IMR-90 (cell line): Measurements from ENCODE around the gene SLC40A1. TPM values are rescaled to one million over a fixed set of nuclear protein-coding genes. Genes with fewer than 3 reads are reported as not detected.

Experiments
- ATAC-seq: fragments of 200-7000 bp; cut with Tn5 transposase; 2 replicates; pipeline ENCODE4 v1.9.1; 2020; ENCODE audit warnings: low read depth, mild to moderate bottlenecking, moderate library complexity
- BruUV-seq: library from RNA; stranded (reverse); fragments of 400-500 nt; replicated peaks from 2 replicates; lab custom pipeline; 2021; lab: Mats Ljungman, UMichigan
- CTCF ChIA-PET: fragments of 300-600 bp; formaldehyde crosslinking; extraction: SDS; loops from one replicate; lab custom pipeline; 2021; ENCODE audit warnings: antibody characterized with exemption; lab: Yijun Ruan, JAX
- POLR2A ChIA-PET: fragments of 300-600 bp; sonication (Branson Sonifier 250); formaldehyde crosslinking; loops from one replicate; lab custom pipeline; 2022; ENCODE audit warnings: antibody characterized with exemption; ENCODE audit not compliant: unreplicated experiment; lab: Charles Lee
- DNase-seq: peaks from one replicate; pipeline ENCODE4 v3.0.0; 2013
- H2AFZ ChIP-seq: replicated peaks from 2 replicates; pipeline ENCODE3; 2013; ENCODE audit warnings: low read length, mild to moderate bottlenecking; ENCODE audit not compliant: poor library complexity
- H2AK5ac ChIP-seq: 2 replicates; pipeline ENCODE4 v1.6.1; 2013; ENCODE audit warnings: low read depth, low read length, inconsistent platforms
- H2AK9ac ChIP-seq: replicated peaks from 2 replicates; pipeline ENCODE3; 2013; ENCODE audit warnings: mild to moderate bottlenecking, low read depth, low read length, moderate library complexity; ENCODE audit not compliant: poor library complexity
- H2BK120ac ChIP-seq: 2 replicates; pipeline ENCODE4 v1.6.1; 2013; ENCODE audit warnings: low read depth, low read length, inconsistent platforms
- H2BK15ac ChIP-seq: 3 replicates; pipeline ENCODE4 v1.6.1; 2013; ENCODE audit warnings: low read depth, low read length, inconsistent platforms
- H2BK20ac ChIP-seq: 2 replicates; pipeline ENCODE4 v1.6.1; 2013; ENCODE audit warnings: low read depth, mild to moderate bottlenecking, inconsistent platforms, low read length, moderate library complexity
- H2BK5ac ChIP-seq: 2 replicates; pipeline ENCODE4 v1.6.1; 2013; ENCODE audit warnings: mild to moderate bottlenecking, low read depth, low read length, inconsistent platforms; ENCODE audit not compliant: poor library complexity, severe bottlenecking
- H3K14ac ChIP-seq: replicated peaks from 2 replicates; pipeline ENCODE4 v1.6.1; 2013; ENCODE audit warnings: low read depth, low read length, inconsistent platforms
- H3K18ac ChIP-seq: 2 replicates; pipeline ENCODE4 v1.6.1; 2013; ENCODE audit warnings: low read depth, low read length, control low read depth
- H3K23ac ChIP-seq: 2 replicates; pipeline ENCODE4 v1.6.1; 2013; ENCODE audit warnings: low read depth, low read length, inconsistent platforms
- H3K27ac ChIP-seq: 2 replicates; pipeline ENCODE4 v1.5.1; 2013; ENCODE audit warnings: mild to moderate bottlenecking, control low read depth, low read length; ENCODE audit not compliant: insufficient read depth
- H3K27me3 ChIP-seq: 2 replicates; pipeline ENCODE4 v1.6.1; 2013; ENCODE audit warnings: low read length; ENCODE audit not compliant: control insufficient read depth, insufficient read depth
- H3K36me3 ChIP-seq: 2 replicates; pipeline ENCODE4 v1.6.1; 2013; ENCODE audit warnings: low read length, mixed read lengths; ENCODE audit not compliant: control insufficient read depth, insufficient read depth
- H3K4ac ChIP-seq: 2 replicates; pipeline ENCODE4 v1.6.1; 2013; ENCODE audit warnings: low read depth, low read length, inconsistent platforms
- H3K4me1 ChIP-seq: 2 replicates; pipeline ENCODE4 v1.6.1; 2013; ENCODE audit warnings: low read length, mixed read lengths; ENCODE audit not compliant: control insufficient read depth, insufficient read depth
- H3K4me2 ChIP-seq: 2 replicates; pipeline ENCODE4 v1.6.1; 2013; ENCODE audit warnings: low read depth, mild to moderate bottlenecking, control low read depth, low read length, moderate library complexity
- H3K4me3 ChIP-seq: 2 replicates; pipeline ENCODE4 v1.5.1; 2013; ENCODE audit warnings: low read depth, mild to moderate bottlenecking, control low read depth, low read length, moderate library complexity; ENCODE audit not compliant: insufficient read depth
- H3K56ac ChIP-seq: 2 replicates; pipeline ENCODE4 v1.6.1; 2013; ENCODE audit warnings: low read length, inconsistent platforms; ENCODE audit not compliant: insufficient read depth; ENCODE audit errors: extremely low read depth
- H3K79me1 ChIP-seq, 2 experiments: 2 replicates each; pipeline ENCODE4 v1.6.1; 2013; ENCODE audit warnings: low read length in 2 of 2, inconsistent platforms in 1 of 2, low read depth in 1 of 2
- H3K9ac ChIP-seq: 2 replicates; pipeline ENCODE4 v1.6.1; 2013; ENCODE audit warnings: low read depth, low read length, control low read depth
- H3K9me1 ChIP-seq: 2 replicates; pipeline ENCODE4 v1.6.1; 2013; ENCODE audit warnings: low read length, inconsistent platforms; ENCODE audit not compliant: insufficient read depth
- H3K9me3 ChIP-seq: 2 replicates; pipeline ENCODE4 v1.6.1; 2013; ENCODE audit warnings: low read length; ENCODE audit not compliant: control insufficient read depth, insufficient read depth
- H4K20me1 ChIP-seq: 2 replicates; pipeline ENCODE4 v1.6.1; 2013; ENCODE audit warnings: low read length, inconsistent platforms; ENCODE audit not compliant: insufficient read depth
- H4K5ac ChIP-seq: 2 replicates; pipeline ENCODE4 v1.6.1; 2013; ENCODE audit warnings: mild to moderate bottlenecking, low read depth, low read length, control low read depth
- H4K8ac ChIP-seq, 2 experiments: 2 replicates each; pipeline ENCODE4 v1.6.1; 2013; ENCODE audit warnings: low read depth in 2 of 2, low read length in 2 of 2, control low read depth in 1 of 2, inconsistent platforms in 1 of 2
- H4K91ac ChIP-seq: 2 replicates; pipeline ENCODE4 v1.6.1; 2013; ENCODE audit warnings: low read depth, low read length, inconsistent platforms; ENCODE audit not compliant: insufficient read depth
- CEBPB ChIP-seq: IDR thresholded peaks from 2 replicates; pipeline ENCODE4 v1.6.1; 2012; ENCODE audit warnings: low read depth, low read length, improper control_type of control experiment
- RAD21 ChIP-seq: IDR thresholded peaks from 2 replicates; pipeline ENCODE4 v1.6.1; 2012; ENCODE audit warnings: low read length, improper control_type of control experiment
- WGBS, 2 experiments: methylation state at CpG; one replicate each; pipeline versions ENCODE4 v1.1.5 to v1.1.7; 2013; ENCODE audit warnings: missing lambda C conversion rate in 2 of 2; ENCODE audit not compliant: insufficient read length in 1 of 2; ENCODE audit errors: extremely low coverage in 2 of 2; 5-methylcytosine and 5-hydroxymethylcytosine counted together
- dilution Hi-C: fragments of 300-500 bp; cut with HindIII; formaldehyde crosslinking; loops from one replicate; pipeline ENCODE4 v1.14.3; 2018; ENCODE audit warnings: low sequenced_read_pairs; ENCODE audit not compliant: unreplicated experiment
- in situ Hi-C: fragments of 300-500 bp; cut with MboI; formaldehyde crosslinking; loops from 3 replicates; pipeline ENCODE4 v1.14.3; 2019; ENCODE audit warnings: low sequenced_read_pairs, inconsistent platforms, mixed read lengths
- intact Hi-C: fragments of 100-400 bp; cut with micrococcal nuclease; formaldehyde crosslinking; loops from 2 replicates; pipeline ENCODE4 v1.10.0; 2022
- polyA plus RNA-seq, 3 experiments: library from polyadenylated mRNA; depleted of rRNA; stranded (reverse); fragments of >200 nt; gene quantifications; 2 replicates each; pipeline ENCODE4 v1.2.3, GENCODE V29; 2012; ENCODE audit warnings: low replicate concordance in 1 of 3
- total RNA-seq: library from RNA; depleted of rRNA; stranded (reverse); fragments of >200 nt; gene quantifications from 2 replicates; pipeline ENCODE4 v1.2.3, GENCODE V29; 2012

The SLC40A1 gene
- total and polyA plus RNA-seq, 2 of the 4 experiments (the other 2 are of a cell fraction), result 1.5 to 5.0 TPM

- Histone ChIP-seq H3K23ac (peak overlapping the region; percentile 49; the same call in 1 of the 2 replicates), H4K91ac (no peak overlapping the region), H2AK9ac (no peak overlapping the region), H3K9ac (no peak overlapping the region), H2BK20ac (peak overlapping the region; percentile 60; the same call in 1 of the 2 replicates), H3K4ac (peak overlapping the region; percentile 51; the same call in 1 of the 2 replicates), H2AFZ (peak overlapping the region; percentile 67), H3K27ac (peak overlapping the region; percentile 30; the same call in 1 of the 2 replicates), H3K79me1 (no peaks in the 10 kb centered on the region), H2AK5ac (no peak overlapping the region), H3K56ac (no peak overlapping the region), H2BK5ac (peak overlapping the region; percentile 31), H3K9me1 (peaks cover 3% of the 10 kb centered on the region), H3K4me3 (no peak overlapping the region), H3K14ac (peak overlapping the region; percentile 54; the same call in 1 of the 2 replicates), H3K4me1 (peaks cover 8% of the 10 kb centered on the region), H3K18ac (peak overlapping the region; percentile 73; the same call in 1 of the 2 replicates), H4K5ac (peak overlapping the region; percentile 71), H2BK120ac (peak overlapping the region; percentile 67), H4K8ac (peak overlapping the region; percentile 11 to 79; a peak in 3 of 4 replicates), H3K36me3 (no peaks in the 10 kb centered on the region), H3K4me2 (peak overlapping the region; percentile 26), H2BK15ac (peak overlapping the region; percentile 46; the same call in 1 of the 3 replicates), H4K20me1 (no peaks in the 10 kb centered on the region), H3K27me3 (no peaks in the 10 kb centered on the region), H3K9me3 (no peaks in the 10 kb centered on the region)
- ATAC-seq, result peak; percentile 69
- intact Hi-C loops, result loop anchor here (5.0 kb wide), 1 partner anchor 152 kb away; no protein-coding TSS in a partner anchor
- in situ Hi-C loops, result loop anchor here (10.0 kb wide), 1 partner anchor 155 kb away; no protein-coding TSS in a partner anchor
- dilution Hi-C loops, result no loop called here
- TF ChIP-seq RAD21 (no peak), CEBPB (peak; percentile 33)
- ChIA-PET POLR2A (interaction anchor here (0.6 to 1.2 kb wide), 2 partner anchors 16 to 17 kb away, joined by 3 to 4 read pairs; no protein-coding TSS in a partner anchor), CTCF (interaction anchor here (0.6 to 1.0 kb wide), 5 partner anchors 9 to 161 kb away, joined by 3 to 4 read pairs (median 3); no protein-coding TSS in a partner anchor)
- peak; percentile 43 for DNase-seq
- BruUV-seq, result no TSS peak
- WGBS, 2 experiments, result no CpG with 5 or more reads among the region's 10 CpGs
Measured at GRCh38 chr2:189629531-189630453, 49.2 kb upstream of the SLC40A1 start.
